Right lobe of liver (tissue), 4 donors: Measurements from ENCODE around the gene DNALI1.
"Not testable (repeated sequence)": the region's sequence is repeated elsewhere in the genome, so short reads cannot be mapped to it uniquely, and the experiment has no call there.

Experiments
- POLR2A ChIP-seq: fragments of 450-650 bp; IDR thresholded peaks from one replicate; pipeline ENCODE4 v1.6.1; 2017; ENCODE audit warnings: antibody characterized with exemption, mild to moderate bottlenecking
- TF ChIP-seq, protein P1 (sequence below), 4 donors: fragments of 200-600 bp in 3 of 4; fragments of 450-650 bp in 1 of 4; IDR thresholded peaks; one replicate each; pipeline versions ENCODE4 v1.5.1 to v1.8.0; 2016 to 2022; ENCODE audit warnings: antibody characterized with exemption in 4 of 4, mild to moderate bottlenecking in 2 of 4
- donor health status: DM: no; HTN: no; CAD: no.
- donor health status: DM: no; HTN: no; CAD: no.
- donor health status: DM: no; HTN: yes; CAD: no.

DNA sequence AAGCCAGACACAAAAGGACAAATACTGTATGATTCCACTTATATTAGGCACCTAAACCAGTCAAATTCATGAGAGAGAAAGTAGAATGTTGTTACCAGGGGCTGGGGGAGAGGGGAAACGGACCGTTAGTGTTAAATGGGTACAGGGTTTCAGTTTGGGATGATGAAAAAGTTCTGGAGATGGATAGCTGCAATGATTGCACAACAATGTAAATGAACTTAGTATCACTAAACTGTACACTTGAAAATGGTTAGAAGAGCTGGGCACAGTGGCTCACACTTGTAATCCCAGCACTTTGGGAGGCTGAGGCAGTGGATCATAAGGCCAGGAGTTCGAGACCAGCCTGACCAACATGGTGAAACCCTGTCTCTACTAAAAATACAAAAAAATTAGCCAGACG lies 27.8 kb downstream of the DNALI1 start:
- TF ChIP-seq, protein P1, sequence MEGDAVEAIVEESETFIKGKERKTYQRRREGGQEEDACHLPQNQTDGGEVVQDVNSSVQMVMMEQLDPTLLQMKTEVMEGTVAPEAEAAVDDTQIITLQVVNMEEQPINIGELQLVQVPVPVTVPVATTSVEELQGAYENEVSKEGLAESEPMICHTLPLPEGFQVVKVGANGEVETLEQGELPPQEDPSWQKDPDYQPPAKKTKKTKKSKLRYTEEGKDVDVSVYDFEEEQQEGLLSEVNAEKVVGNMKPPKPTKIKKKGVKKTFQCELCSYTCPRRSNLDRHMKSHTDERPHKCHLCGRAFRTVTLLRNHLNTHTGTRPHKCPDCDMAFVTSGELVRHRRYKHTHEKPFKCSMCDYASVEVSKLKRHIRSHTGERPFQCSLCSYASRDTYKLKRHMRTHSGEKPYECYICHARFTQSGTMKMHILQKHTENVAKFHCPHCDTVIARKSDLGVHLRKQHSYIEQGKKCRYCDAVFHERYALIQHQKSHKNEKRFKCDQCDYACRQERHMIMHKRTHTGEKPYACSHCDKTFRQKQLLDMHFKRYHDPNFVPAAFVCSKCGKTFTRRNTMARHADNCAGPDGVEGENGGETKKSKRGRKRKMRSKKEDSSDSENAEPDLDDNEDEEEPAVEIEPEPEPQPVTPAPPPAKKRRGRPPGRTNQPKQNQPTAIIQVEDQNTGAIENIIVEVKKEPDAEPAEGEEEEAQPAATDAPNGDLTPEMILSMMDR (IDR thresholded peaks at IDR 0.05): not testable (repeated sequence)
- TF ChIP-seq POLR2A: not testable (repeated sequence)
